Breast epithelium (tissue), 4 donors: ENCODE data around the gene COL8A2. TPM values are rescaled to one million over a fixed set of nuclear protein-coding genes. Genes with fewer than 3 reads are reported as not detected.

ENCODE experiments used
- DNase-seq, 2 donors: peaks; one replicate each; pipeline ENCODE4 v3.0.0-alpha.2; 2019; ENCODE audit warnings: low spot score in 2 of 2
- H3K27ac ChIP-seq, 2 donors: fragments of 200-600 bp; sonication (generic) in 1 of 2; one replicate each; pipeline ENCODE4 v1.5.1; 2016 to 2019; ENCODE audit warnings: mild to moderate bottlenecking in 1 of 2
- H3K27me3 ChIP-seq, 2 donors: fragments of 200-600 bp; sonication (generic) in 1 of 2; one replicate each; pipeline versions ENCODE4 v1.5.1 to v1.6.0; 2017 to 2019; ENCODE audit warnings: control low read depth in 1 of 2, mild to moderate bottlenecking in 1 of 2
- H3K36me3 ChIP-seq: fragments of 200-600 bp; one replicate; pipeline ENCODE4 v1.5.1; 2019
- H3K4me1 ChIP-seq, 2 donors: fragments of 200-600 bp; sonication (generic); one replicate each; pipeline ENCODE4 v1.5.1; 2016 to 2019; ENCODE audit warnings: control low read depth in 1 of 2
- H3K4me3 ChIP-seq, 3 donors: fragments of 200-600 bp; sonication (generic); 1 replicate in 2 of 3; 2 replicates in 1 of 3; pipeline ENCODE4 v1.5.1; 2016 to 2019; ENCODE audit warnings: mild to moderate bottlenecking in 3 of 3, moderate library complexity in 2 of 3
- H3K9me3 ChIP-seq, 2 donors: fragments of 200-600 bp; sonication (generic) in 1 of 2; one replicate each; pipeline ENCODE4 v1.5.1; 2016 to 2019; ENCODE audit warnings: control low read depth in 1 of 2
- POLR2A ChIP-seq: fragments of 450-650 bp; IDR thresholded peaks from one replicate; pipeline ENCODE4 v1.6.1; 2016; ENCODE audit warnings: antibody characterized with exemption, mild to moderate bottlenecking, moderate library complexity
- POLR2AphosphoS5 ChIP-seq, 3 donors: sonication (generic); formaldehyde crosslinking; IDR thresholded peaks; one replicate each; pipeline ENCODE4 v1.6.1; 2017; ENCODE audit warnings: antibody characterized with exemption in 3 of 3
- intact Hi-C: fragments of 100-400 bp; cut with DNase I; formaldehyde crosslinking; loops from one replicate; pipeline ENCODE4 v1.15.1; 2023; ENCODE audit warnings: low total_unique reads
- total RNA-seq, 3 donors: library from RNA; depleted of rRNA; stranded (reverse); fragments of >200 nt; gene quantifications; one replicate each; pipeline ENCODE4 v1.1.0, GENCODE V29; 2016
- TF ChIP-seq, protein P1 (sequence below), 3 donors: fragments of 450-650 bp; IDR thresholded peaks; one replicate each; pipeline ENCODE4 v1.5.1; 2016 to 2017; ENCODE audit warnings: antibody characterized with exemption in 3 of 3, mild to moderate bottlenecking in 3 of 3, moderate library complexity in 3 of 3

The COL8A2 gene
- total RNA-seq, 3 donors from 2014 or later, result 3.4 to 20.6 (median 11.1) TPM

- H3K4me1 ChIP-seq, result peaks cover 7% of the 10 kb centered on the region in 2 donors
- H3K4me3 ChIP-seq, result no peak overlapping the region
- no peaks in the 10 kb centered on the region for H3K36me3 ChIP-seq
- intact Hi-C loops, result no loop called here
- peak overlapping the region; percentile 77 to 84 for H3K27ac ChIP-seq
- TF ChIP-seq POLR2AphosphoS5 (IDR thresholded peaks at IDR 0.05), result no peak
- TF ChIP-seq, protein P1, sequence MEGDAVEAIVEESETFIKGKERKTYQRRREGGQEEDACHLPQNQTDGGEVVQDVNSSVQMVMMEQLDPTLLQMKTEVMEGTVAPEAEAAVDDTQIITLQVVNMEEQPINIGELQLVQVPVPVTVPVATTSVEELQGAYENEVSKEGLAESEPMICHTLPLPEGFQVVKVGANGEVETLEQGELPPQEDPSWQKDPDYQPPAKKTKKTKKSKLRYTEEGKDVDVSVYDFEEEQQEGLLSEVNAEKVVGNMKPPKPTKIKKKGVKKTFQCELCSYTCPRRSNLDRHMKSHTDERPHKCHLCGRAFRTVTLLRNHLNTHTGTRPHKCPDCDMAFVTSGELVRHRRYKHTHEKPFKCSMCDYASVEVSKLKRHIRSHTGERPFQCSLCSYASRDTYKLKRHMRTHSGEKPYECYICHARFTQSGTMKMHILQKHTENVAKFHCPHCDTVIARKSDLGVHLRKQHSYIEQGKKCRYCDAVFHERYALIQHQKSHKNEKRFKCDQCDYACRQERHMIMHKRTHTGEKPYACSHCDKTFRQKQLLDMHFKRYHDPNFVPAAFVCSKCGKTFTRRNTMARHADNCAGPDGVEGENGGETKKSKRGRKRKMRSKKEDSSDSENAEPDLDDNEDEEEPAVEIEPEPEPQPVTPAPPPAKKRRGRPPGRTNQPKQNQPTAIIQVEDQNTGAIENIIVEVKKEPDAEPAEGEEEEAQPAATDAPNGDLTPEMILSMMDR (IDR thresholded peaks at IDR 0.05), result no peak
- no peak for TF ChIP-seq POLR2A
- no peaks in the 10 kb centered on the region for H3K9me3 ChIP-seq
- no peaks in the 10 kb centered on the region for H3K27me3 ChIP-seq
- DNase-seq, result no peak
Observed at GRCh38 chr1:36135796-36136195, 10.8 kb upstream of the COL8A2 start.

DNA sequence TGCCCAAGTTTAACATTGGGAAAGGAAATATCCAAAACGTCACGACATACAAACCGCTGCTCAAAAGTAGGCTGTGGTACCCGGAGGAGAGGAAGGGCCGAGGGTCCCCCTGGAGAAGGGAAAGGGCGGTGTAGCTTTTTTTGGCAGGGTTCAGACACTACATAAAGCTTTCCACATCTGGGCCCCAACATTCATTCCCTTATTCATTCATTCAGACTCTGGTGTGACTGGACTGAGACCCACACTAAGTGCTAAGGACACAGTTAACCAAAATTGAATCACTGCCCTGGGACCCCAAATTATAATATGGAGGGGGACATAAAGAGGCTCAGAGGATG lies 10.3 kb upstream of the COL8A2 start:
- Histone ChIP-seq H3K4me1 (peaks cover 7% of the 10 kb centered on the region in 2 donors), H3K4me3 (no peak overlapping the region), H3K36me3 (no peaks in the 10 kb centered on the region), H3K9me3 (no peaks in the 10 kb centered on the region), H3K27ac (peak overlapping the region; percentile 77 to 84), H3K27me3 (no peaks in the 10 kb centered on the region)
- no peak for DNase-seq
- intact Hi-C loops, result no loop called here
- TF ChIP-seq, protein P1 (IDR thresholded peaks at IDR 0.05), result no peak
- TF ChIP-seq POLR2AphosphoS5 (IDR thresholded peaks at IDR 0.05) (no peak), POLR2A (no peak)

DNA sequence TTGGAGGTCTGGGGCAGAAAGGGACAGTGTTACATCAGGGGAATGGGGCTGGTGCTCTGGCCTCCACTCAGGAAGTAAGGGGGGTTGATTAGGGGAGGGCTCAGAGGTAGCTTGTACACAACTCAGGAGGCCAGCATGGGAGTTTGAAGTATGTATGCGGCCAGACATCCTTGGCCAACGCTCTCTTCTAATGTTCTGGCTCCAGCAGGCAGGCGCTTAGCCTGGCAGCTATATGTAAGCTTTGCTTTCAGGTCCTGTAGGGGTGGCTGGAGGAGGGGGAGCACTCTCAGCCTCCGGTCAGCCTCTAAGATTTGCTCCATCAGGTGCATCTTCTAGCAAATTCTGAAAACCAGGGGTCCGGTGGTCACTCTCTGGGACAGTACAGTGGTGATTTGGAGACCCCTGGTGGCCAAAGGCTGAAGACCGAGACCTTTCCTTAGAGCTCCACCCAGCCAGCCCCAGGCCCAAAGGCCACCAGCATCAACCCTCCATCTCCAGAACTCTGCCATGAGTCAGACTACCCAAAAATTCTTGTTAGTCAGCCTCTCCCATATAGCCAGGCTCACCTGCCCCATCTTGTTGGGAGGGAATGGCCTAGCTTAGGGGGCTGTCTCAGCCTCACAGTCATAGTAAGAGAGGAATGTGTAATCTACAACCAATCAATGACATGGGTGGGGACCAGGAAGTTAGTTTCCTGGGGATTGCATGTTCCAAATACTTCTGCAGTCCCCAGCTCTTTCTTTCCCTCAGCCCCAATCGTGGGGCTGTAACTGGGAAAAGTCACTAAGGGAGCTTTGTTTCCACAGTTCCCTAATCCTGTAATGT lies 9.7 kb upstream of the COL8A2 start:
- Histone ChIP-seq H3K4me3 (no peak overlapping the region), H3K9me3 (no peaks in the 10 kb centered on the region), H3K36me3 (no peaks in the 10 kb centered on the region), H3K4me1 (peaks cover 7% of the 10 kb centered on the region in 2 donors), H3K27me3 (no peaks in the 10 kb centered on the region), H3K27ac (peak overlapping the region; percentile 77 to 84)
- DNase-seq, result peak in 1 of 2 donors; percentile 45
- intact Hi-C loops, result no loop called here
- TF ChIP-seq POLR2AphosphoS5 (IDR thresholded peaks at IDR 0.05) (peak in 1 of 3 donors; percentile 10), POLR2A (no peak)
- TF ChIP-seq, protein P1 (IDR thresholded peaks at IDR 0.05), result peak; percentile 42 to 79 (median 63)

DNA sequence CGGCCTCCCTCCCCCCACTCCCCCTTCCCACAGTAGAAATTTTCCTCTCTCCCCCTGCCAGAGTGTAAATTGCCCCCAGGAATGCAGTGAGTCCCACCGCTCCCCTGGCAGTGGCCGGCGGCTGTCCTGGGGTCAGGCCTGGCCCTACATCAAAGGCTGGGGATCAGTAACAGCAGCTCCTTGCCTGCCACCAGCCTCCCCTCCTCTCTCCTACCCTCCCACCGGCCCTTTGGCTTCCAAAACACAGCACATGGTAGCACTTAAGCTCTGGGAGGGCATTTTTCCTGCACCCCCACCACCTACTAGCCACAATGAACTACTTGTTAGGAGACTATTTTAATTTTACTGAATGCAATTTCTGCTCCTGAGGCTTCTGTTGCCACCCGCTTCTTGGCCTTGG lies 9.0 kb upstream of the COL8A2 start:
- intact Hi-C loops, result no loop called here
- Histone ChIP-seq H3K27me3 (no peaks in the 10 kb centered on the region), H3K4me3 (no peak overlapping the region), H3K36me3 (no peaks in the 10 kb centered on the region), H3K4me1 (peaks cover 7% of the 10 kb centered on the region in 2 donors), H3K9me3 (no peaks in the 10 kb centered on the region), H3K27ac (peak overlapping the region; percentile 77 to 84)
- DNase-seq, result no peak
- TF ChIP-seq POLR2AphosphoS5 (IDR thresholded peaks at IDR 0.05) (no peak), POLR2A (no peak)
- TF ChIP-seq, protein P1 (IDR thresholded peaks at IDR 0.05), result no peak

- Histone ChIP-seq H3K36me3 (no peaks in the 10 kb centered on the region), H3K9me3 (no peaks in the 10 kb centered on the region), H3K4me1 (peaks cover 7% of the 10 kb centered on the region in 2 donors), H3K4me3 (no peak overlapping the region), H3K27me3 (no peaks in the 10 kb centered on the region), H3K27ac (peak overlapping the region; percentile 77 to 84)
- intact Hi-C loops, result no loop called here
- TF ChIP-seq POLR2AphosphoS5 (IDR thresholded peaks at IDR 0.05), result no peak
- TF ChIP-seq, protein P1 (IDR thresholded peaks at IDR 0.05), result no peak
- TF ChIP-seq POLR2A, result no peak
- no peak for DNase-seq
Observed at GRCh38 chr1:36133484-36133883, 8.5 kb upstream of the COL8A2 start.
